H9 (cell line): ENCODE data around the gene DPF3. TPM values are rescaled to one million over a fixed set of nuclear protein-coding genes. Genes with fewer than 3 reads are reported as not detected.

Experiments used
- DNase-seq: peaks from one replicate; pipeline ENCODE4 v3.0.0-alpha.2; 2017
- H2AFZ ChIP-seq: one replicate; pipeline ENCODE4 v1.6.1; 2013; ENCODE audit warnings: mild to moderate bottlenecking, low read length, control low read depth, moderate library complexity
- H2AK5ac ChIP-seq: 2 replicates; pipeline ENCODE4 v1.6.1; 2013; ENCODE audit warnings: low read length, control low read depth, mixed read lengths; ENCODE audit not compliant: insufficient read length
- H2BK120ac ChIP-seq: one replicate; pipeline ENCODE4 v1.6.1; 2013; ENCODE audit warnings: low read depth, mild to moderate bottlenecking, low read length, control low read depth, inconsistent platforms; ENCODE audit not compliant: poor library complexity, severe bottlenecking
- H2BK12ac ChIP-seq: 2 replicates; pipeline ENCODE4 v1.6.1; 2013; ENCODE audit warnings: low read length, control low read depth, mixed read lengths, low read depth; ENCODE audit not compliant: insufficient read length
- H2BK15ac ChIP-seq: 2 replicates; pipeline ENCODE4 v1.6.1; 2013; ENCODE audit warnings: low read depth, low read length, control low read depth
- H2BK20ac ChIP-seq: one replicate; pipeline ENCODE4 v1.6.1; 2013; ENCODE audit warnings: low read depth, mild to moderate bottlenecking, low read length, control low read depth, inconsistent platforms; ENCODE audit not compliant: poor library complexity, severe bottlenecking
- H2BK5ac ChIP-seq: 2 replicates; pipeline ENCODE4 v1.6.1; 2013; ENCODE audit warnings: low read length, control low read depth, mixed read lengths; ENCODE audit not compliant: insufficient read length
- H3K14ac ChIP-seq: 2 replicates; pipeline ENCODE4 v1.6.1; 2013; ENCODE audit warnings: low read length, control low read depth; ENCODE audit not compliant: insufficient read depth
- H3K18ac ChIP-seq: 2 replicates; pipeline ENCODE4 v1.6.1; 2013; ENCODE audit warnings: low read depth, mild to moderate bottlenecking, mixed read lengths, low read length, control low read depth; ENCODE audit not compliant: insufficient read length
- H3K23ac ChIP-seq: 2 replicates; pipeline ENCODE4 v1.6.1; 2013; ENCODE audit warnings: low read length, control low read depth, mixed read lengths, low read depth; ENCODE audit not compliant: insufficient read length
- H3K23me2 ChIP-seq: 2 replicates; pipeline ENCODE4 v1.6.1; 2013; ENCODE audit warnings: low read depth, mild to moderate bottlenecking, mixed read lengths, low read length, control low read depth; ENCODE audit not compliant: insufficient read length, poor library complexity, severe bottlenecking
- H3K27ac ChIP-seq: 2 replicates; pipeline ENCODE4 v1.5.1; 2013; ENCODE audit warnings: low read length, control low read depth, mixed read lengths, low read depth; ENCODE audit not compliant: insufficient read length
- H3K27me3 ChIP-seq: 2 replicates; pipeline ENCODE4 v1.6.1; 2013; ENCODE audit warnings: low read length, control low read depth, inconsistent platforms; ENCODE audit not compliant: insufficient read depth
- H3K4ac ChIP-seq: 2 replicates; pipeline ENCODE4 v1.6.1; 2013; ENCODE audit warnings: low read depth, mild to moderate bottlenecking, control low read depth, inconsistent platforms, low read length, moderate library complexity
- H3K4me1 ChIP-seq: 2 replicates; pipeline ENCODE4 v1.6.1; 2013; ENCODE audit warnings: low read length, control low read depth, inconsistent platforms; ENCODE audit not compliant: insufficient read depth
- H3K4me2 ChIP-seq: 2 replicates; pipeline ENCODE4 v1.6.1; 2013; ENCODE audit warnings: low read length, control low read depth, mixed read lengths; ENCODE audit not compliant: insufficient read length, insufficient read depth
- H3K56ac ChIP-seq: 2 replicates; pipeline ENCODE4 v1.6.1; 2013; ENCODE audit warnings: low read depth, mild to moderate bottlenecking, mixed read lengths, low read length, control low read depth; ENCODE audit not compliant: insufficient read length
- H3K79me1 ChIP-seq: 2 replicates; pipeline ENCODE4 v1.6.1; 2013; ENCODE audit warnings: low read depth, mild to moderate bottlenecking, moderate library complexity, low read length, control low read depth, inconsistent platforms; ENCODE audit not compliant: insufficient read depth, poor library complexity, severe bottlenecking
- H3K79me2 ChIP-seq: 2 replicates; pipeline ENCODE4 v1.6.1; 2013; ENCODE audit warnings: low read length, control low read depth, inconsistent platforms; ENCODE audit not compliant: insufficient read depth
- H3K9ac ChIP-seq: 2 replicates; pipeline ENCODE4 v1.6.1; 2013; ENCODE audit warnings: low read length, control low read depth, mixed read lengths; ENCODE audit not compliant: insufficient read length; ENCODE audit errors: extremely low read depth
- H3K9me3 ChIP-seq: one replicate; pipeline ENCODE4 v1.6.1; 2013; ENCODE audit warnings: low read depth, low read length, inconsistent platforms; ENCODE audit not compliant: control insufficient read depth
- H3T11ph ChIP-seq: one replicate; pipeline ENCODE4 v1.6.1; 2013; ENCODE audit warnings: mild to moderate bottlenecking, low read length, control low read depth, inconsistent platforms
- H4K20me1 ChIP-seq: one replicate; pipeline ENCODE4 v1.6.1; 2013; ENCODE audit not compliant: control insufficient read depth, insufficient read length, insufficient read depth
- H4K5ac ChIP-seq: 2 replicates; pipeline ENCODE4 v1.6.1; 2013; ENCODE audit warnings: low read depth, mild to moderate bottlenecking, mixed read lengths, low read length, control low read depth; ENCODE audit not compliant: insufficient read length
- H4K8ac ChIP-seq: replicated peaks from 2 replicates; pipeline ENCODE4 v1.6.1; 2013; ENCODE audit warnings: low read length, control low read depth, mixed read lengths, low read depth; ENCODE audit not compliant: insufficient read length
- H4K91ac ChIP-seq: 2 replicates; pipeline ENCODE4 v1.6.1; 2013; ENCODE audit warnings: low read depth, mild to moderate bottlenecking, moderate library complexity, mixed read lengths, low read length, control low read depth; ENCODE audit not compliant: insufficient read length
- H3K27ac Mint-ChIP-seq, 3 experiments: 2 replicates in 2 of 3; 3 replicates in 1 of 3; pipeline ENCODE4 v1.8.0; 2020 to 2021; ENCODE audit warnings: mixed read lengths in 3 of 3, mild to moderate bottlenecking in 1 of 3, moderate library complexity in 1 of 3
- H3K27me3 Mint-ChIP-seq: 2 replicates; pipeline ENCODE4 v1.8.0; 2021; ENCODE audit warnings: low read depth, mild to moderate bottlenecking, moderate library complexity, mixed read lengths
- H3K36me3 Mint-ChIP-seq, 3 experiments: 2 replicates in 2 of 3; 3 replicates in 1 of 3; pipeline ENCODE4 v1.8.0; 2020 to 2021; ENCODE audit warnings: low read depth in 3 of 3, mixed read lengths in 3 of 3; ENCODE audit not compliant: insufficient read depth in 1 of 3
- H3K4me1 Mint-ChIP-seq, 2 experiments: 2 replicates each; pipeline ENCODE4 v1.8.0; 2020; ENCODE audit warnings: mixed read lengths in 2 of 2
- H3K4me3 Mint-ChIP-seq, 2 experiments: 2 replicates in 1 of 2; 3 replicates in 1 of 2; pipeline ENCODE4 v1.8.0; 2020 to 2021; ENCODE audit warnings: mild to moderate bottlenecking in 2 of 2, mixed read lengths in 2 of 2, moderate library complexity in 1 of 2
- H3K9me3 Mint-ChIP-seq, 2 experiments: 2 replicates in 1 of 2; 3 replicates in 1 of 2; pipeline ENCODE4 v1.8.0; 2020; ENCODE audit warnings: mild to moderate bottlenecking in 2 of 2, mixed read lengths in 2 of 2, moderate library complexity in 1 of 2
- CTCF ChIP-seq: fragments of 200-600 bp; sonication (generic); conservative IDR thresholded peaks from 3 replicates; pipeline ENCODE4 v1.8.0; 2021; ENCODE audit warnings: antibody characterized with exemption, mild to moderate bottlenecking
- WGBS: extraction: QIAGEN DNeasy Blood & Tissue Kit; methylation state at CpG from one replicate; pipeline ENCODE4 v1.1.7; 2013; ENCODE audit warnings: missing lambda C conversion rate, low lambda C conversion rate, mixed read lengths; ENCODE audit not compliant: insufficient read length; ENCODE audit errors: extremely low coverage; 5-methylcytosine and 5-hydroxymethylcytosine counted together
- total RNA-seq: library from RNA; stranded (reverse); gene quantifications from 2 replicates; pipeline ENCODE4 v1.2.1, GENCODE V29; 2021

Gene DPF3
- total RNA-seq, 1 experiment from 2014 or later: not detected

- H4K8ac ChIP-seq: no peak overlapping the region
- Mint-ChIP-seq H3K4me3 (no peak overlapping the region), H3K36me3 (no peaks in the 10 kb centered on the region), H3K9me3 (no peaks in the 10 kb centered on the region; a peak in 1 of 5 replicates), H3K27me3 (no peaks in the 10 kb centered on the region; the same call in 1 of the 2 replicates), H3K27ac (no peak overlapping the region), H3K4me1 (peaks cover 0 to 5% of the 10 kb centered on the region in 2 experiments; a peak in 2 of 4 replicates)
- H2BK15ac ChIP-seq: no peak overlapping the region
- no peaks in the 10 kb centered on the region for H3K4me1 ChIP-seq
- no peak overlapping the region for H4K5ac ChIP-seq
- H3K27me3 ChIP-seq: no peaks in the 10 kb centered on the region
- no peaks in the 10 kb centered on the region for H3K23me2 ChIP-seq
- H3K4ac ChIP-seq: no peak overlapping the region
- H4K20me1 ChIP-seq: no peaks in the 10 kb centered on the region
- H3K27ac ChIP-seq: no peak overlapping the region
- H3K9ac ChIP-seq: no peak overlapping the region
- H3K79me2 ChIP-seq: no peaks in the 10 kb centered on the region
- DNase-seq: no peak
- no peaks in the 10 kb centered on the region for H3K79me1 ChIP-seq
- no peak for TF ChIP-seq CTCF
- no peak overlapping the region for H4K91ac ChIP-seq
- no peaks in the 10 kb centered on the region for H3K9me3 ChIP-seq
- H3T11ph ChIP-seq: no peak overlapping the region
- no peak overlapping the region for H2BK120ac ChIP-seq
- no peak overlapping the region for H3K14ac ChIP-seq
- no peak overlapping the region for H3K18ac ChIP-seq
- no peak overlapping the region for H3K56ac ChIP-seq
- no CpG with 5 or more reads among the region's 7 CpGs for WGBS
- no peak overlapping the region for H2AK5ac ChIP-seq
- H2BK20ac ChIP-seq: no peak overlapping the region
- no peak overlapping the region for H3K4me2 ChIP-seq
- H3K23ac ChIP-seq: no peak overlapping the region
- H2BK5ac ChIP-seq: no peak overlapping the region
- H2AFZ ChIP-seq: no peak overlapping the region
- H2BK12ac ChIP-seq: no peak overlapping the region
Observed at GRCh38 chr14:72590577-72590976, 303.3 kb downstream of the DPF3 start.
